GM21717 (cell line): ENCODE measurements around the gene ARHGAP24.
"Not testable (repeated sequence)": the region's sequence is repeated elsewhere in the genome, so short reads cannot be mapped to it uniquely, and the experiment has no call there.

Experiments
- ATAC-seq: cut with Tn5 transposase; IDR thresholded peaks from one replicate; pipeline ENCODE4 v1.9.1; 2021; ENCODE audit warnings: mild to moderate bottlenecking, moderate library complexity; ENCODE audit not compliant: unreplicated experiment

The ARHGAP24 gene

DNA sequence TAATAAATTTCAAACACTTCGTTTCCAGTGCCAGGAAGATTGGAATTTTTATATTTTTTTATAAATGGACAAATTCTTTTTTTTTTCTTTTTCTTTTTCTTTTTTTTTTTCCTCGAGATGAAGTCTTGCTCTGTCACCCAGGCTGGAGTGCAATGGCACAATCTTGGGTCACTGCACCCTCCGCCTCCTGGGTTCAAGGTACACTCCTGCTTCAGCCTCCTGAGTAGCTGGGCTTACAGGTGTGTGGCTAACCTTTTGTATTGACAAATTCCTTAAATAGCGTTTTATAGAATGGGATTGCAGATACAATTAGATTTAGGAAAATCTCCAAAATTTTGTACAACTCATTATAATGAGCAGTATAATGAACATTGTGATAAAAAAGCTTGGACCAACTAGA is 328.9 kb downstream of the ARHGAP24 start:
- no peak for ATAC-seq

- ATAC-seq: no peak
Observed at GRCh38 chr4:85805891-85806290, 330.9 kb downstream of the ARHGAP24 start.

GRCh38 chr4:85806334-85806733 is 331.4 kb downstream of the ARHGAP24 start:
- ATAC-seq: no peak

DNA sequence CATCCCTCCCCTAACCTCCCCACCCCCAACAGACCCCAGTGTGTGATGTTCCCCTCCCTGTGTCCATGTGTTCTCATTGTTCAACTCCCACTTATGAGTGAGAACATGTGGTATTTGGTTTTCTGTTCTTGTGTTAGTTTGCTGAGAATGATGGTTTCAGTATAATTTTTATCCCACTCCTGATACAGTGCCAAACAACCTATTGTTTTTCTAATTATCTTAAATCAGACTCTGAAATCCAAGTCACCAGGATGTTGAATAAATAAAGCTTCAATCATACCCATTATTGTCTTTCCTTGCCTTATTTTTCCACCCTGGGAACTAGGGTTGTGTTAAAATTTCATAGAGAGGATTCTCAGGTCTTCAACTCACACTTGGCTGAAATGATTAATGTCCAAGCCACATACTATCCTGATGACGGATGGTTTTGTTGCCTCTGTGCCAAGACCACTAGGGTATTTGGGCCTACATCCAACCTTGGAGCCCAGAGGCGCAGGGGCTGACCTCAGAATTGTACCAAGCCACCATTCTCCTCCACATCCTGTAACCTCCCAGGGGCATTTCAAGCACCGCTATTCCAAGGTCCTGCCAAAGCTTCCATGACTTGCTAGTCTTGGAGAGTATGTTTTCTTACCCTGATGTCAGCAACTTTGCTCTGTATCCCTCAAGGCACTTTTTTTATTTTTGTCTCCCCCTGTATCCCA is 332.4 kb downstream of the ARHGAP24 start:
- no peak for ATAC-seq

GRCh38 chr4:85808104-85808503 is 333.2 kb downstream of the ARHGAP24 start:
- no peak for ATAC-seq

DNA sequence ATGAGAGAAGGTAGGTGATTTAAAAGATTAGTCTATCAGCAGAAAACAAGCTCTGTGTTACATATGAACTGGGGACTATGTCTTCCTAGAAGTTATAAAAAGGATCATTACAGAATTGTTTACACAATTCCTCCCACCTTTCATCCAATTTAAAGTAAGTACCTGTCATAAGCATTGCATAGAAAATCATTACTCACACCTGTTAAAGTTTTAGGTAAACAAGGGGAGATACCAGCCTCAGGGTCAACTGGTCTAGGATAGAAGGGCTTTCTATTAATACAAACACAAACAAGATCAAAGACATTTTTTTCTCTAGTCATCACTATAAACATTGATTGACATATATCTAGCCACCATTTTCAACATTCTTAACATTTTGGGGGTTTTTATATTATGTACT is 333.9 kb downstream of the ARHGAP24 start:
- no peak for ATAC-seq

DNA sequence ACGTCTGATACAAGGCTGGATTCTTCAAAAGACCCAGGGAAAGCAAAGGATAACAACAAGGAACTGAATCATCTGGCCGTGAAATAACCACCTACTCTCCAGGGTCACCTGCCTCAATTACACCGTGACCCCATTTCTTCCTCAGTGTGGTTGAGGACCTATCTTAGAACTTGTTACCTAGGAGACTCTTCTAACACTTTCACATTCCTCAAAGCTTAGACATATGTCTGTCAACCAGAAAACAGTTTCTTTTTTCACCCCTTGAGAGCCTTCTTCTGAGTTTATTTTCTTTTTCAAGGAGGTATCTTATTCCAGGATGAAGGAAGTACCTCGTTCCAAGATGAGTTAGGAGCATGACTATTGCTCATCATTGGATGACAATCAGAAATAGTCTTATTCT is 337.8 kb downstream of the ARHGAP24 start:
- no peak for ATAC-seq

DNA sequence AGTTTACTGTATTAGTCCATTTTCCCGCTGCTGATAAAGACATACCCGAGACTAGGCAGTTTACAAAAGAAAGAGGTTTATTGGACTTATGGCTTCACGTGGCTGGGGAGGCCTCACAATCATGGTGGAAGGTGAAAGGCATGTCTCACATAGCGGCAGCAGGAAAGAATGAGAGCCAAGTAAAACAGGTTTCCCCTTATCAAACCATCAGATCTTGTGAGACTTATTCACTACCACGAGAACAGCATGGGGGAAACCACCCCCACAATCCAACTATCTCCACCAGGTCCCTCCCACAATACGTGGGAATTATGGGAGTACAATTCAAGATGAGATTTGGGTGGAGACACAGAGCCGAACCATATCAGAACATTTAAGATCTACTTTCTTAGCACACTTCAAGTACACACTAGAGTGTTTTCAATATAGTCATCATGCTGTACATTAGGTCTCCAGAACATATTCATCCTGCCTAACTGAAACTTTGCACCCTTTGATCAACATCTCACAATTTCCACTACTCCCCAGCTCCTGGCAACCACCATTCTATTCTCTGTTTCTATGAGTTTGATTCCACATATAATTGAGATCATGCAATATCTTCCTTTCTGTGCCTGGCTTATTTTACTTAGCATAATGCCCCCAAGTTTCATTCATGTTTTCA is 341.0 kb downstream of the ARHGAP24 start:
- no peak for ATAC-seq

- no peak for ATAC-seq
Observed at GRCh38 chr4:85818700-85819099, 343.8 kb downstream of the ARHGAP24 start.

DNA sequence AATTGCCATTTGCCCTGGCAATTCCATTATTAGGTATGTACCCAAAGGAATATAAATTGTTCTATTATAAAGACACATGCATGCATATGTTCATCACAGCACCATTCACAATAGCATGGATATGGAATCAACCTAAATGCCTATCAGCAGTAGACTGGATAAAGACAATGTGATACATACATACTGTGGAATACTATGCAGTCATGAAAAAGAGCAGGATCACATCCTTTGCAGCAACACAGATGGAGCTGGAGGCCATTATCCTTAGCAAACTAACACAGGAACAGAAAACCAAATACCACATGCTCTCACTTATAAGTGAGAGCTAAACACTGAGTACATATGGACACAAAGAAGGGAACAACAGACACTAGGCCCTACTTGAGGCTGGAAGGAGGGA is 345.2 kb downstream of the ARHGAP24 start:
- ATAC-seq: not testable (repeated sequence)

- no peak for ATAC-seq
Observed at GRCh38 chr4:85821688-85822455, 346.9 kb downstream of the ARHGAP24 start.

- ATAC-seq: no peak
Observed at GRCh38 chr4:85823295-85823694, 348.3 kb downstream of the ARHGAP24 start.

- ATAC-seq: no peak
Observed at GRCh38 chr4:85824166-85824945, 349.4 kb downstream of the ARHGAP24 start.

GRCh38 chr4:85826060-85826678 is 351.2 kb downstream of the ARHGAP24 start:
- ATAC-seq: no peak

- no peak for ATAC-seq
Observed at GRCh38 chr4:85828027-85828890, 353.3 kb downstream of the ARHGAP24 start.

DNA sequence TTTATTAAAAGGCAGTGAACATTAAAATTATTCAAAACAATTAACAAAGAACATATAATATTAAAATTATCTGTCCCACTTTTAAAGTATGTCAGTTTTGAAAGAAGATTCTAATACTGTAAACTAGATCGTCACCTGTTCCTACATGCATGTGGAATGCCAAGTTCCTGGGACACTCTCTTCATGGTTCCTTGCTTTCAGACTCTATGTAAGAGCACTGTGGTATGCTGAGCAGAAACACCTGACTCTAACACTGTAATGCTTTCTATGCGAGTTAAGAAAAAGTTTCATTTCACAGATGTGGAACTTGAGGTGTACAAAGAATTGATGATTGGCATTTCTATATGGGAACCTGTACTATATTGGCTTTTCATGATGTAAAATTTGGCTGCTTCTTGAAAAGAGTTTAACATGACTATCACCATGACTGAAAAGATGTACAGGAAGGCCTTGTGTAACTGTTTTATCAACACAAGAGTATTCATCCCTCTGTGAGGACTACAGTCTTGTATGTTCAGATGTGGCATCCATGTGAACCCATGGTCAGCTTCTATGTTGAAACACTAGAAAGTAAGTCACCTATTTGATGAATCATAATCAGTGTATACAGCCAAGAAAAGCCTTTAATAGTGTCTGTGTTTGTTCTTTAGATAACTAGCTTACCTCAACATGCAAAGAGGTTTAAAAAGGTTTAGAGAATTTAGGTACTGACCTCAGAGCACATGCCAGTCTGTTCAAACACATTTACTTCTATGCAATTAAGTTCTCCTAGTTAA is 354.5 kb downstream of the ARHGAP24 start:
- ATAC-seq: no peak

DNA sequence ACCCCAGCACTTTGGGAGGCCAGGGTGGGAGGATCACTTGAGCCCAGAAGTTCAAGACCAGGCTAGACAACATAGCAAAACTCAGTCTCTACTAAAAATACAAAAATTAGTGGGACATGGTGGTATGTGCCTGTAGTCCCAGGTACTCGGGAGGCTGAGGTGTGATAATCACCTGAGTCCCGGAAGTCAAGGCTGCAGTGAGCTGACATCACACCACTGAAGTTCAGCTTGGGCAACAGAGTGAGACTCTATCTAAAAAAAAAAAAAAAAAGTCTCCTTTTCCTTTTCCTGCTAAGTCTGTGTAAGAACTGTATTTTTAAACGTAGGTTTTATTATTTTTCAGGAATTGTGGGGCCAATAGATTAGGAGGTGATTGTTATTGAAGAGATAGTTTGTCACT is 356.7 kb downstream of the ARHGAP24 start:
- no peak for ATAC-seq

- no peak for ATAC-seq
Observed at GRCh38 chr4:85833302-85833701, 358.4 kb downstream of the ARHGAP24 start.

GRCh38 chr4:85834934-85835333 is 360.0 kb downstream of the ARHGAP24 start:
- no peak for ATAC-seq
